ENCODE results near the gene TTLL4. TPM values are rescaled to one million over a fixed set of nuclear protein-coding genes. Genes with fewer than 3 reads are reported as not detected.

The TTLL4 gene
- total RNA-seq, 1 donor from 2014 or later: 5.5 TPM

DNA sequence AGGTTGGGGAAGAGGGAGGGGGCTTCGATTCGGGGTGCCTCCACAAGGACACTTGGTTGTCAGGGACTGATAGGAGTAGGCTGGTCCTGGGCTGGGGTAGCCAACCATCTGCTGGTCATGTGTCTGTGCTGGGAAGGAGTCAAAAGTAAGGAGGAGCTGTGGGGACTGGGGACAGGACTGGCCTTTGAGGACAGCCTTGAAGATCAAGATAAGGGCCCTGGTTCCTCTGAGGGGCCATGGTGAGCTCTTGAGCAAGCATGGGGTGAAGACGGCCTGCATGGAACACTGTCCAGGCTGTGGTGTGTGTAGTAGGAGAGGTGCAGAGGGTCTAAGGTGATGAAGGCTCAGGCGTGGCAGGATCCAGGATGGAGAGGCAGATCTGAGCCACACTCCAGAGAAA, 73.1 kb downstream of the TTLL4 start:
- no peak for TF ChIP-seq CTCF (IDR thresholded peaks at IDR 0.05; ENCODE audit: insufficient read depth, low read length, severe bottlenecking)
- Histone ChIP-seq H3K27me3 (ENCODE audit: control insufficient read depth, insufficient read depth, low read length) (no peaks in the 10 kb centered on the region), H3K36me3 (ENCODE audit: control insufficient read depth, insufficient read depth, low read length) (no peaks in the 10 kb centered on the region), H3K4me3 (ENCODE audit: low read depth, low read length) (no peak overlapping the region)
- DNase-seq (ENCODE audit: low read depth): no peak
- FAIRE-seq: no peak

GRCh38 chr2:218785103-218785502, 74.5 kb downstream of the TTLL4 start:
- no peak for DNase-seq (ENCODE audit: low read depth)
- TF ChIP-seq CTCF (IDR thresholded peaks at IDR 0.05; ENCODE audit: insufficient read depth, low read length, severe bottlenecking): no peak
- no peak for FAIRE-seq
- Histone ChIP-seq H3K27me3 (ENCODE audit: control insufficient read depth, insufficient read depth, low read length) (no peaks in the 10 kb centered on the region), H3K4me3 (ENCODE audit: low read depth, low read length) (no peak overlapping the region), H3K36me3 (ENCODE audit: control insufficient read depth, insufficient read depth, low read length) (no peaks in the 10 kb centered on the region)

- H3K4me3 ChIP-seq (ENCODE audit: low read depth, low read length): no peak overlapping the region
- DNase-seq (ENCODE audit: low read depth): no peak
- FAIRE-seq: no peak
- no peak for TF ChIP-seq CTCF (IDR thresholded peaks at IDR 0.05; ENCODE audit: insufficient read depth, low read length, severe bottlenecking)
- no peaks in the 10 kb centered on the region for H3K27me3 ChIP-seq (ENCODE audit: control insufficient read depth, insufficient read depth, low read length)
- no peaks in the 10 kb centered on the region for H3K36me3 ChIP-seq (ENCODE audit: control insufficient read depth, insufficient read depth, low read length)
Observed at GRCh38 chr2:218786133-218786532, 75.5 kb downstream of the TTLL4 start.

DNA sequence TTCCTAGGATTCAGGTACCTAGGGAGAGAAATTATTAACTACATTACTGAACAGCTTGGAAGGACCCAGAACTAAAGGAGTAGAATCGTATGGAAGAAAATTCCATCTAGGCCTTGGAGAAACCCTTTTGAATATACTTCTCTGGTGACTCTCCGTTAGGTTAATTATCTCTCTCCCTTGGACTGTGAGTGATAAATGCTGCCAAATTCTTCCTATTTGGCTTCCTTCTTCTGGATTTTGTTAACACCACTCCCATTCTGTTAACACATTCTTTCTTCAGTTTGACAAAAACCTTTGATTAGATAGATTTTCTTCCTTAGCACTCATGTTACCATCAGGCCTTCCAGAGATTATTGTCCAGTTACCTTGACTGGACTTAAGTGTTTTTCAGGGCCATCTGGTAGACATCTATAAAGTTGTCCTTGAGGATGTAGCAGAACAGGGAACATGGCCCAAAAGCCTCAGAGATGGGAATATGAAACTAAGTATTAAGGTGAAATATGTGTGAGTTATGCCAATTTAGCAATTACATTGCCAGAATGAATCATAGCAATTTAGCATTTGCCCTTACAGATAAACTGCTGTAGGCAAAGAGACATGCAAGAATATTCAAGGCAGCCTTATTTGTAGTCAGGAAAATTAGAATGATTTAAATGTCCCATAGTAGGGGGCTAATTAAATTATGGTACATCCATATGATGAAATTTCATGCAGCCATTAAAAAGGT, 78.1 kb downstream of the TTLL4 start:
- FAIRE-seq (no peak), DNase-seq (ENCODE audit: low read depth) (no peak)
- no peak overlapping the region for H3K4me3 ChIP-seq (ENCODE audit: low read depth, low read length)
- no peak for TF ChIP-seq CTCF (IDR thresholded peaks at IDR 0.05; ENCODE audit: insufficient read depth, low read length, severe bottlenecking)
- H3K36me3 ChIP-seq (ENCODE audit: control insufficient read depth, insufficient read depth, low read length): no peaks in the 10 kb centered on the region
- no peaks in the 10 kb centered on the region for H3K27me3 ChIP-seq (ENCODE audit: control insufficient read depth, insufficient read depth, low read length)

GRCh38 chr2:218792433-218792832, 81.8 kb downstream of the TTLL4 start:
- H3K36me3 ChIP-seq (ENCODE audit: control insufficient read depth, insufficient read depth, low read length): no peaks in the 10 kb centered on the region
- H3K4me3 ChIP-seq (ENCODE audit: low read depth, low read length): no peak overlapping the region
- DNase-seq (ENCODE audit: low read depth) (no peak), FAIRE-seq (no peak)
- TF ChIP-seq CTCF (IDR thresholded peaks at IDR 0.05; ENCODE audit: insufficient read depth, low read length, severe bottlenecking): no peak
- H3K27me3 ChIP-seq (ENCODE audit: control insufficient read depth, insufficient read depth, low read length): no peaks in the 10 kb centered on the region

DNA sequence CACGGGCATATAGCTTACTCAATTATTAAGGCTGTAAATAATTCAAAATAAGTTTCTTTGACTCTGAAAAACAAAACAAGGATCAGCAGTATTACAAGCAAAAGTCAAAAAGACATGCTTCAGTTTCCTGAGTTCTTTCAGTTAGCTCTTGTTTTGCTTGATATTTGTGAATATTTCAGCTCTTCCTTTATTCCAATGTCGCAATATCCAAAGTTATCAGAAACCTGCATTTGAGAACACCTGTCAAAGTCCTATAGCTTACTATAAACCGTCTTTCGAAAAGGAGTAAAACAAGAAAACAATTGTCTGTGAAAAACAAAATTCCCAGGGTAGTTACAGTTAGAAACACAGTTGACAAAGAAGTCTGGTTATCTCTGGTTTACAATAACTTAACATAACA, 86.1 kb downstream of the TTLL4 start:
- TF ChIP-seq CTCF (IDR thresholded peaks at IDR 0.05; ENCODE audit: insufficient read depth, low read length, severe bottlenecking): no peak
- FAIRE-seq (no peak), DNase-seq (ENCODE audit: low read depth) (no peak)
- no peaks in the 10 kb centered on the region for H3K36me3 ChIP-seq (ENCODE audit: control insufficient read depth, insufficient read depth, low read length)
- no peaks in the 10 kb centered on the region for H3K27me3 ChIP-seq (ENCODE audit: control insufficient read depth, insufficient read depth, low read length)
- H3K4me3 ChIP-seq (ENCODE audit: low read depth, low read length): no peak overlapping the region

Measured in bronchial epithelial cell (primary cell).